ENCODE measurements around the gene TBCB.

Gene TBCB

DNA sequence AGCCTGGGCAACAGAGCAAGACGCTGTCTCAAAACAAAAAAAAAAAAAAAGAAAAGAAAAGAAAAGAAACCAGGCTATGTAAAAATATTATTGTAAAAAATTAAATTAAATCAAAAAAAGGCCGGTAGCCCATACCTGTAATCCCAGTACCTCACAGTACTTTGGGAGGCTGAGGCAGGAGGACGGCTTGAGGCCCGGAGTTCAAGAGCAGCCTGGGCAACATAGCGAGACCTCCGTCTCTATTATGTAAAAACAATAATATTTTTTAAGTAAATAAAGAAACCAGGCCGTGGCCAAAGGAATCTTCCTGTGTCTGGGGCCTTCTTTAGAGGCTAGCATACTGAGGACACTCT is 23.8 kb downstream of the TBCB start:
- peak overlapping the region; percentile 100 for H3K4me3 ChIP-seq (ENCODE audit: extremely low read depth, insufficient read depth, low read length, poor library complexity, severe bottlenecking)
- WGBS, 2 experiments (ENCODE audit: insufficient coverage in 2 of 2): no CpG with 5 or more reads among the region's 7 CpGs
- H3K36me3 ChIP-seq (ENCODE audit: control insufficient read depth, insufficient read depth, low read length): peaks cover 24% of the 10 kb centered on the region
- H3K9me3 ChIP-seq (ENCODE audit: control insufficient read depth, low read length): no peaks in the 10 kb centered on the region
- H3K27ac ChIP-seq (ENCODE audit: low read depth, low read length, severe bottlenecking): peak overlapping the region; percentile 87
- peaks cover 17% of the 10 kb centered on the region for H3K4me1 ChIP-seq (ENCODE audit: control insufficient read depth, insufficient read depth, low read length, poor library complexity, severe bottlenecking)

DNA sequence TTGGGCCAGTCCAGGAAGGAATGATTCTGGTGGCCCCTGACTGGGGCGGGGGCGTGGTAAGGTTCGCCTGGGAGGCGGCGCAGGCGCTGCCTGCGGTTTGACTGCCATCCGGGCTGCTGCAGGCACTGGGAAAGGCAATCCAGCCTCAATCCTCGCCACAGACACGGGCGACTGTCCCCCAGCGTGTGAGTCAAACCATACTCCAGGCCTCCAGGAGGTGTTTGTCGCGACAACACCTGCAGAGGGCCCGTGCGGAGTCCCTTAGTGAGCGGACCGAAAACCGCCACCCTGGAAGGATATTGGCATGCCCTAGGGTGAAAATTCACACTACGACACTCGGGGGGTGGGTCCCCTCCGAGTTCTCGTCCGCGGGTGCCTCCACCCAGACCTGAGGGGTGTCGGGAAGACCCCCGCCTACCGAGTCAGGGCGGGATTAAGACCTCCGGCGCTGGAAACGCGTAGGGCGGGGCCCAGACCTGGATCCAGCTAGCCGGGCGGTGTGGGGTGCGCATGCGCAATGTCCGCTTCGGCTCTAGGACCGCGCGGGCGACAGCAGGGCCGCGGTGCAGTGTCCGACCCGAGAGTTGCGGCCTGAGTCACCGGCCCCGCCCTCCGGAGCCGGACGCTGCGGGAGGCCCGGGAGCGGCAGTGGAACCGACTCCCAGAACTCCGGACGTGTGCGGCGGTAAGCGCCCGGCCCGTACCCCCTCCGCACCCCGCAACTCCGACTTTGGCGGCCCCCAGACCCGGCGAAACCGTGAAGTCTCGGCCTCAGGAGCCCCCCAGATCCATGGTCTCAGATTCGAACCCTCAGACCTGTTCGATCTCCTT is 24.4 kb downstream of the TBCB start, which contains the start of gene CAPNS1:
CAPNS1 (plus strand) TSS at position 594 of the 831 bp plus-strand sequence. CDS start 946 bp downstream, outside the sequence.
- H3K4me1 ChIP-seq (ENCODE audit: control insufficient read depth, insufficient read depth, low read length, poor library complexity, severe bottlenecking): peaks cover 17% of the 10 kb centered on the region
- WGBS, 2 experiments (ENCODE audit: insufficient coverage in 2 of 2): 1% methylated on average over 72 of the region's 75 CpGs
- H3K9me3 ChIP-seq (ENCODE audit: control insufficient read depth, low read length): no peaks in the 10 kb centered on the region
- H3K27ac ChIP-seq (ENCODE audit: low read depth, low read length, severe bottlenecking): peak within 1 kb of the TSS; percentile 88
- peak within 1 kb of the TSS; percentile 100 for H3K4me3 ChIP-seq (ENCODE audit: extremely low read depth, insufficient read depth, low read length, poor library complexity, severe bottlenecking)
- H3K36me3 ChIP-seq (ENCODE audit: control insufficient read depth, insufficient read depth, low read length): peaks cover 30% of the 10 kb centered on the region

DNA sequence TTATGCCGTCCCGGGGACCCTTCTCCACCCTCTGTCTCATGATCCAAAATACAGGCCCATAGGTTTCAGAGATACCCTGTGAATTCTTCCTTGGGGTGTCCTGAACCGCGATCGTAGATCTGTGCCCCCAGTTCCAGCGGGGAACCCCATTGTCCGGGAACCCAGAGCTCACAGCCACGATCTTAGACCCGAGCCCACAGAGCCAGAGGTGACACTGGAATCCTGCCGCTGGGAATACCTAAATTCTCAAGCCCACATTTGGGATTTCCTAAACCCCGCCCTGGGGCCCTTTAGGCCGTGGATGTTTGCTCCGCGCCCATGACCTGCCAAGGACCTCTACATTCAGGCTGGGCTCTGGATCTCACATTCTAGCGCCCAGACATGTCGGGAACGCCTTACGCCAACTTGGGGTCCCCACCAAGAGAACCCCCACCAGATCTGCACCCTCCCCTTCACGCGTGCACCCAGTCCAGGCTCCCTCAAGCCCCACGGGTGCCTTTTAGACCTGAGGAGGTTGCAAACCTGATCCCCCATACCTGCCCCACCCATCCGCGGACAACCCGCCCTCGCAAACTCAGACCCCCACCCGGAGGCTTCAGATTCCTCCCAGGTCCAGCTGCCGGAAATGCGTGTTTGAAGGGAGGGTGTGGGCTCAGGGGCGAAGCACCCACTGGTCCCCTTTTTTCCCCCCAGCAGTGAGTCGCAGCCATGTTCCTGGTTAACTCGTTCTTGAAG is 25.2 kb downstream of the TBCB start:
- Histone ChIP-seq H3K4me1 (ENCODE audit: control insufficient read depth, insufficient read depth, low read length, poor library complexity, severe bottlenecking) (peaks cover 17% of the 10 kb centered on the region), H3K4me3 (ENCODE audit: extremely low read depth, insufficient read depth, low read length, poor library complexity, severe bottlenecking) (peak overlapping the region; percentile 100), H3K36me3 (ENCODE audit: control insufficient read depth, insufficient read depth, low read length) (peaks cover 38% of the 10 kb centered on the region), H3K27ac (ENCODE audit: low read depth, low read length, severe bottlenecking) (peak overlapping the region; percentile 88), H3K9me3 (ENCODE audit: control insufficient read depth, low read length) (no peaks in the 10 kb centered on the region)
- 0% methylated on average over 20 to 26 of the region's 31 CpGs for WGBS, 2 experiments (ENCODE audit: insufficient coverage in 2 of 2)

DNA sequence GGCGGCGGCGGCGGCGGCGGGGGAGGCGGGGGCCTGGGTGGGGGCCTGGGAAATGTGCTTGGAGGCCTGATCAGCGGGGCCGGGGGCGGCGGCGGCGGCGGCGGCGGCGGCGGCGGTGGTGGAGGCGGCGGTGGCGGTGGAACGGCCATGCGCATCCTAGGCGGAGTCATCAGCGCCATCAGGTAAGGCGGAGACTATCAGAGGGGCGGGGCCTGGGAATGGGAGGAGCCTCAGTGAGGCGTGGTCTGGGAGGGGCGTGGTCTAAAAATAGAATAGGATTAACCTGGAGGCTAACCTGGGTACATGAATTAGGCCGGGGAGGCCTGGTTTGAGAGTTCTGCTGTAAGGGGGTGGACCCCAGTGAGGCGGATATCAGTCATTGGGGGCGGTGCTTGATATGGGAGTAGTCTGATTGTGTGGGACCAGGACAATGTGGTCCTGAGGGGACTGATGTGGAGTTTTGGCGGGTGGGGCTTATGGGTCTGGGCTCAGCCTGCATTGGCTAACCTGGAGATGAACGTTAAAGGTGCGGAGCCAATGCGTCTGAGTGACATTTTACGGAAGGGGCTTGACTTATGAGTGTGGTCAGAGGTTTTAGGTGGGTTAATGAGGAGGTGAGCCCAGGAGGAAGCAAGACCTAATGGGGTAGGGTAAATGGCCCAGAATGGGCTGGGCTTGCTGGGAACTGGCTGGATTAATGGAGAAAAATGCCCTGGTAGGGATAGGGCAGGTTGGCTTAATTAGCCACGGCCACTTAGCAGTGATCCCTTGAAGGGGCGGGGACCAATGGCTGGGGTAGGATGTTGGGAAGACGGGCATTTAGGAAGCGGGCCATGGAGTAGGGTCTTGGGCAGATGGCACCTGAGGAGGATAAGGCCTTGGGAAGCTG is 26.0 kb downstream of the TBCB start:
- Histone ChIP-seq H3K4me3 (ENCODE audit: extremely low read depth, insufficient read depth, low read length, poor library complexity, severe bottlenecking) (peak overlapping the region; percentile 100), H3K27ac (ENCODE audit: low read depth, low read length, severe bottlenecking) (no peak overlapping the region), H3K36me3 (ENCODE audit: control insufficient read depth, insufficient read depth, low read length) (peaks cover 46% of the 10 kb centered on the region), H3K9me3 (ENCODE audit: control insufficient read depth, low read length) (no peaks in the 10 kb centered on the region), H3K4me1 (ENCODE audit: control insufficient read depth, insufficient read depth, low read length, poor library complexity, severe bottlenecking) (peaks cover 17% of the 10 kb centered on the region)
- 30 to 31% methylated on average over 24 of the region's 42 CpGs for WGBS, 2 experiments (ENCODE audit: insufficient coverage in 2 of 2)

DNA sequence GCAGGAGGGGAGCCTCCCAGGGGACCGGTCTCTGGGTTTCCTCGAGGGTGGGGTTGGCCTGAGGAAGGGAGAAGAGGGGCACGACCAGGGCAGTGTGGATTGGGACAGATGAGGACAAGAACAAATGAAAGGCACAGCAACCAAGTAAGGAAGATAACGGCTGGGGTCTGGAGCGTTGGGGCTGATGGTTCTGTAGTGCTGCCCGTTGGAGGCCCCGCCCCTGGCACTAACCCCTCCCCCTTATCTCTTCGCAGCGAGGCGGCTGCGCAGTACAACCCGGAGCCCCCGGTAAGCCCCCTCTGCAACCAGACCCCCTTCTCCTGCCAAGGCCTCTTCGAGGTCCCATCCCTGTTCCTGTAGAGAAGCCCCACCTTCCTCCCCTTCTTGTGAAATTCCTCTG is 26.8 kb downstream of the TBCB start:
- Histone ChIP-seq H3K4me3 (ENCODE audit: extremely low read depth, insufficient read depth, low read length, poor library complexity, severe bottlenecking) (no peak overlapping the region), H3K36me3 (ENCODE audit: control insufficient read depth, insufficient read depth, low read length) (peaks cover 54% of the 10 kb centered on the region)

DNA sequence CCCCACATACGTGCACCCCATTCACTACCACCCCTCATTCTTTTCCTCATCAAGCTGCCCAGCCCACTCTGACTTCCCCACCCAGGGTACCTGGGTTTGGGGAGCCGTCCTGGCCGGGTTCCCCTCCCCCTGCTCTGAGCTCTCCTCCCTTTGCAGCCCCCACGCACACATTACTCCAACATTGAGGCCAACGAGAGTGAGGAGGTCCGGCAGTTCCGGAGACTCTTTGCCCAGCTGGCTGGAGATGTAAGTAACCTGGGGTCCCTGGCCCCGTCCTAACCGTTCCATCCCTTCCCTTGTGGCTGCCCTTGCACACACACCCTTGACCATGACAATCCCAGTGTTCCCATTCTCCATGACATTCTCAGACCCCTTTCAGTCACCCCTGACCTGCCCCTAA is 27.2 kb downstream of the TBCB start:
- Histone ChIP-seq H3K4me3 (ENCODE audit: extremely low read depth, insufficient read depth, low read length, poor library complexity, severe bottlenecking) (no peak overlapping the region), H3K4me1 (ENCODE audit: control insufficient read depth, insufficient read depth, low read length, poor library complexity, severe bottlenecking) (peaks cover 9% of the 10 kb centered on the region), H3K36me3 (ENCODE audit: control insufficient read depth, insufficient read depth, low read length) (peaks cover 58% of the 10 kb centered on the region), H3K27ac (ENCODE audit: low read depth, low read length, severe bottlenecking) (no peak overlapping the region), H3K9me3 (ENCODE audit: control insufficient read depth, low read length) (no peaks in the 10 kb centered on the region)
- 94 to 99% methylated on average over 7 to 8 of the region's 9 CpGs for WGBS, 2 experiments (ENCODE audit: insufficient coverage in 2 of 2)

More for the DNA sequence above, 26.8 kb downstream of the TBCB start:
- Histone ChIP-seq H3K27ac (ENCODE audit: low read depth, low read length, severe bottlenecking) (no peak overlapping the region), H3K9me3 (ENCODE audit: control insufficient read depth, low read length) (no peaks in the 10 kb centered on the region), H3K4me1 (ENCODE audit: control insufficient read depth, insufficient read depth, low read length, poor library complexity, severe bottlenecking) (peaks cover 10% of the 10 kb centered on the region)
- 93 to 98% methylated on average over 10 to 13 of the region's 14 CpGs for WGBS, 2 experiments (ENCODE audit: insufficient coverage in 2 of 2)

DNA sequence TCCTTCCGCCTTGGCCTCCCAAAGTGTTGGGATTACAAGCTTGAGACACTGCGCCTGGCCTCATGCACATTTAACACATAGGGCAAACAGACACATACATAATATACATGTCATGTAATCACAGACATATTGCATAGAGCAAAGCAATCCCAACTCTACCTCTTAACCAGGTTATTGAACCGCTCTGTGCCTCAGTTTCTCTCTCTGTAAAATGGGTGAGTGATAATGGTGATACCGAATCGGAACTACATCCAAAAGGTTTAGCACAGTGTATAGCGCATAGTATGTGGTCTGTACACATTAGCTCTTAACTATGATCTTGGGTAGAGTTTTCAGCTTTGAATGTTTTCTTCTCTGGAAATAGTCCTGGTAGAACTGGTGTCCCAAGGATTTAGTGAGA is 29.4 kb downstream of the TBCB start:
- 96 to 100% methylated on average over 5 of the region's 6 CpGs for WGBS, 2 experiments (ENCODE audit: insufficient coverage in 2 of 2)
- Histone ChIP-seq H3K9me3 (ENCODE audit: control insufficient read depth, low read length) (no peaks in the 10 kb centered on the region), H3K4me1 (ENCODE audit: control insufficient read depth, insufficient read depth, low read length, poor library complexity, severe bottlenecking) (peaks cover 6% of the 10 kb centered on the region), H3K27ac (ENCODE audit: low read depth, low read length, severe bottlenecking) (no peak overlapping the region), H3K36me3 (ENCODE audit: control insufficient read depth, insufficient read depth, low read length) (peaks cover 78% of the 10 kb centered on the region), H3K4me3 (ENCODE audit: extremely low read depth, insufficient read depth, low read length, poor library complexity, severe bottlenecking) (no peak overlapping the region)

DNA sequence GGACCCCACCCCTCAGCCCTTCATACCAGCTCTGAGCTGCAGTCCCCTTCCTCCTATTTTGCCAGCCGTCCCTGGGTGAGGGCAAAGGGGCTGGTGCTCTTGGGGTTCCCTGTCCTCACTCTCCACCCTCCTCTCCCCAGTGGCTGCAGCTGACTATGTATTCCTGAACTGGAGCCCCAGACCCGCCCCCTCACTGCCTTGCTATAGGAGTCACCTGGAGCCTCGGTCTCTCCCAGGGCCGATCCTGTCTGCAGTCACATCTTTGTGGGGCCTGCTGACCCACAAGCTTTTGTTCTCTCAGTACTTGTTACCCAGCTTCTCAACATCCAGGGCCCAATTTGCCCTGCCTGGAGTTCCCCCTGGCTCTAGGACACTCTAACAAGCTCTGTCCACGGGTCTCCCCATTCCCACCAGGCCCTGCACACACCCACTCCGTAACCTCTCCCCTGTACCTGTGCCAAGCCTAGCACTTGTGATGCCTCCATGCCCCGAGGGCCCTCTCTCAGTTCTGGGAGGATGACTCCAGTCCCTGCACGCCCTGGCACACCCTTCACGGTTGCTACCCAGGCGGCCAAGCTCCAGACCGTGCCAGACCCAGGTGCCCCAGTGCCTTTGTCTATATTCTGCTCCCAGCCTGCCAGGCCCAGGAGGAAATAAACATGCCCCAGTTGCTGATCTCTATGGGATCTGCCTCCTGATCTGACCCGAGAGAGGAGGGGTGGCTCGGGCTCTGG is 34.6 kb downstream of the TBCB start:
- peaks cover 90% of the 10 kb centered on the region for H3K36me3 ChIP-seq (ENCODE audit: control insufficient read depth, insufficient read depth, low read length)
- H3K4me3 ChIP-seq (ENCODE audit: extremely low read depth, insufficient read depth, low read length, poor library complexity, severe bottlenecking): no peak overlapping the region
- H3K4me1 ChIP-seq (ENCODE audit: control insufficient read depth, insufficient read depth, low read length, poor library complexity, severe bottlenecking): no peaks in the 10 kb centered on the region
- H3K27ac ChIP-seq (ENCODE audit: low read depth, low read length, severe bottlenecking): no peak overlapping the region
- WGBS, 2 experiments (ENCODE audit: insufficient coverage in 2 of 2): 94 to 95% methylated on average over 13 of the region's 13 CpGs
- H3K9me3 ChIP-seq (ENCODE audit: control insufficient read depth, low read length): no peaks in the 10 kb centered on the region

DNA sequence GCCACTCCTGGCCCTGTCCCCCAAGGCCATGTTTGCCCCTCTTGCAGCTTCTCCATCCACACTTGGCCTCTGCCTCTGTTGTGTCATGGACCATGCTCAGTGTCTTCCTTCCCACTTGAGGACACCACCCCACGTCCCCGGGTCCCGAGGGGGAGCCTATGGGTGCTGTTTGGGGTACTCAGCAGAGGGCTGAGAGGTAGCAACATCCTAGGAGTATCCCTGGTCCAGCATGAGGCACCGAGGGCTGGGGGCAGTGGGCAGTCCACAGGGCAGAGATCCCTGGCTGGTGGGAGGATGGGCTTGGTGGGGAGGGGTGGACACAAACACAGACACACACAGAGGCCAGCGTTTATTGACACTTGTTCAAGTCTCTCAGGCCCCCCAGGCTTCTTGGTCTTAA is 35.3 kb downstream of the TBCB start:
- no peaks in the 10 kb centered on the region for H3K4me1 ChIP-seq (ENCODE audit: control insufficient read depth, insufficient read depth, low read length, poor library complexity, severe bottlenecking)
- no peak overlapping the region for H3K27ac ChIP-seq (ENCODE audit: low read depth, low read length, severe bottlenecking)
- H3K4me3 ChIP-seq (ENCODE audit: extremely low read depth, insufficient read depth, low read length, poor library complexity, severe bottlenecking): no peak overlapping the region
- no peaks in the 10 kb centered on the region for H3K9me3 ChIP-seq (ENCODE audit: control insufficient read depth, low read length)
- H3K36me3 ChIP-seq (ENCODE audit: control insufficient read depth, insufficient read depth, low read length): peaks cover 83% of the 10 kb centered on the region
- WGBS, 2 experiments (ENCODE audit: insufficient coverage in 2 of 2): 83 to 100% methylated on average over 1 to 2 of the region's 5 CpGs
